Measurements from ENCODE around the gene LPIN3.

GRCh38 chr20:41334443-41335421 lies 5.9 kb upstream of the LPIN3 start:
- TF ChIP-seq EZH2phosphoT487 (IDR thresholded peaks at IDR 0.05; ENCODE audit: low read depth), result no peak
- no peak for TF ChIP-seq CTCF (IDR thresholded peaks at IDR 0.05; ENCODE audit: low read depth, low read length)
